GM10847 (cell line): Measurements from ENCODE around the gene NEURL1.

Source experiments
- POLR2A ChIP-seq: IDR thresholded peaks from 2 replicates; pipeline ENCODE4 v1.6.1; 2011; ENCODE audit not compliant: insufficient read length; ENCODE audit errors: extremely low read depth

NEURL1 gene

GRCh38 chr10:103545771-103546281 lies 52.3 kb downstream of the NEURL1 start:
- TF ChIP-seq POLR2A = no peak

DNA sequence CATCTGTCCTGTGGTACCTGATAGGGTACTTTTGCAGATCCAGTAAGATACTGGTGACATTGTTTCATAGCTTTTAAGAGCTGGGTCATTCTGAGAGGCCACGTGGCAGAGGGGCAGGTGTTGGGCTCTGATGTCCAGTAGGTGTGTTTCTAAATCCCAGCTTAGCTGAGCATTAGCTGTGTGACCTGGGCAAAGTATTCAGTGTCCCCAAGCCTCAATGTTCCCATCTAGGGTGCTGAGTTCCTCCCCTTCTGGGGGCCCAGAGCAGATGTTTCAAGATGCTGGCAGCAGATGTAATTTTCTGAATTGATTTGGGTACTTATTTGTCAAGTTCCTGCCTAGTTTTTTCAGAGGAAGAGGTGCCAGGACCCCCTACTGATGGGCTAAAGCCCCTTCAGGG lies 52.9 kb downstream of the NEURL1 start:
- TF ChIP-seq POLR2A = no peak

GRCh38 chr10:103547391-103547946 lies 54.0 kb downstream of the NEURL1 start:
- TF ChIP-seq POLR2A = no peak

DNA sequence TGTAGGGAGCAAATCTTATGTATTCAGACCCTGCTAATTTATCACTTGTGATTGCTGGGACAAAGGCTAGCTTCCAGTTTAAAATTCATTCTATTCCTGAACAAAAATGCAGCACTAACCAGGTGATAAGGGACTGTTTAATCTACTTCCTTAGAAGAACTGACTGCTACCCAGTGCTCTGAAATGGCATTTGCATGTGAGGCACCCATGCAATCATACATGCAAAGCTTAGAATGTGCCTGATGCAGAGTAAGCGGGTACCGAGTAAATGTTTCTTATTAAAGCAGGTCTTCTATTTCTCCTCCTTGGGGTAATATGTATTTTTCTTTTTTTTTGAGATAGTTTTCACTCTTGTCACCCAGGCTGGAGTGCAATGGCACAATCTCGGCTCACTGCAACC lies 54.5 kb downstream of the NEURL1 start:
- no peak for TF ChIP-seq POLR2A

DNA sequence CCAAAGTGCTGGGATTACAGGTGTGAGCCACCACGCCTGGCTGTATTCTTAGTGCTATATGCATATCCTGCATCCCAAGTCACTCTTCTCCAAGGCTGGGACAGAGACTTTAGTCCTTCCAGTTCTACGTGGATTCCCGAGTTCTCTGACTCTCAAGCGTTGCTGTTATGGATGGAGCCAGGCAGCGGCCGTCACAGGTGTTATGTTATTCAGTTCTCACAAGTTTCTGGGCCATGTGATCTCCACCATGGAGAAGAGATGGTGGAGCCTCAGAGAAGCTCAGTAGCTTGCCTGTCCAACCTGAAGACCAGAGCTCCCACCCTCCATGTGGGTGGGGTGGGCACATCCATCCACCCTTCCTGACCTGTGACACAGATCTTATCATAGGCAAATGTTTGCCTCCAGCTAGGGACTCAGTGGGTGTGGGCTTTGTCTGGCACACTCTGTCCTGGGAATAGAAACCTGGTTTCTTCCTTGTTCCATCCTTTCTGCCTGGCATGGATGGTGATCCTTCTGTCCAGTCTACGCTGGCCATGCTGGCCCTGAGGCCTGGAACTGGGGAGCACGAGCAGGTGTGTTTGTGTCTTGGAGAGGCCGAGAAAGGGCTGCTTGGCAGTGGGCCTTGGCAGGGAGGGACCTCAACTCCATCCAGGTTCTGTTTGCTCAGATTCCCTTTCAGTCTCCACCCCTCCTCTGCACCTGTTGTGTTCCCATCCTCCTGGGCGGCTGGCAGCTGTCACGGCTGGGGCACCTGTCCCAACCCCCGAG lies 55.3 kb downstream of the NEURL1 start:
- TF ChIP-seq POLR2A = no peak

DNA sequence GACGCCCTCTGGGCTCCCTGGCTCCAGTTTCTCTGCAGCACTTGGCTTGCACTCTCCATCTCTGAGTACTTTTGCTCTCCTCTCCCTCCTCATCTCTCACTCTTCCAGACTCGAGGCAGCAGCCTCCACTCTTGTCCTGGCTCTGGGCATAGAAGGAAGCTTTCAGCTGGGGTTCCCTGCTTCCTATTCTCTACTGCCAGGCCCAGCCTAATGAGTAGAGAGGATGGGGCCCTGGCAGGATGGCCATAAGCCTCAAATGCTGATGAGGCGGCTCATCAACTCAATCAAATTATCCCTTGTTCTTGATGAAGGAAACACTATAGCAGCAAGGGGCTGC lies 55.8 kb downstream of the NEURL1 start:
- no peak for TF ChIP-seq POLR2A

- TF ChIP-seq POLR2A = no peak
Observed at GRCh38 chr10:103550229-103550628, 56.7 kb downstream of the NEURL1 start.

GRCh38 chr10:103551619-103552602 lies 58.4 kb downstream of the NEURL1 start:
- TF ChIP-seq POLR2A = no peak

GRCh38 chr10:103552856-103553742 lies 59.6 kb downstream of the NEURL1 start:
- TF ChIP-seq POLR2A = no peak

DNA sequence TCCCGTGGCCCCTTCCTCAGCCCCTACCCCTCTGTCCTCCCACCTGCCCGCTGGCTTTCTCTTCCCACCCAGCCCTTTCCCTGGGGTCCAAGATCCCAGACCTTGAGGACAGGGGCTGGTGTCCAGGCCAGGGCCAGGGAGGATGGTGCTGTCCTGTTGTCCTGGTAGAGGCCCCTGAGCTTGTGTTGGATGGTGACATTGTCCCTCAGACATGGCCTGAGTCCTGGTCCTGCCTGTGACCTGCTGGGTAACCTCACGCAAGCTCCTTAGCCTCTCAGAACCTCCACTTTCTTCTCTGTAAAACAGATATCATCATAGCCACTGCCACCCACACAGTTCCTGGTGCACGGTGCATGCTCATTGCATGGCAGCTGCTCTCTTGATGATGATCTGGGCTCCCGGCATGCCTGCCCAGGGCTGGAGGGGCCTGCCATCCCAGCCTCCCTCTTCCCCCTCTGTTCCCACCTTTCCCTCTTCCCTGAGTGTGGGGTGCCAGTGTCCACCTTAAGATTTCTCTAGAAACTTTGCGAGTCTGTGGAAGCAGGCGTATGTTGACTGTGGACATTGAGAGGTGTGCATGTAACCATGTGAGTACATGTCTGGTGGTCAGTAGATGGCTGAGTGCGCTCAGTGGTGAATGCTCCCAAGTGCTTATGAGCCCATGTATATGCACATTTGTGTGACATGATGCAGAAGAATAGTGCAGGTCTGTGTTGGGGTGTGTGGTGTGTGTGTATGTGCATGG lies 60.4 kb downstream of the NEURL1 start:
- TF ChIP-seq POLR2A = no peak

DNA sequence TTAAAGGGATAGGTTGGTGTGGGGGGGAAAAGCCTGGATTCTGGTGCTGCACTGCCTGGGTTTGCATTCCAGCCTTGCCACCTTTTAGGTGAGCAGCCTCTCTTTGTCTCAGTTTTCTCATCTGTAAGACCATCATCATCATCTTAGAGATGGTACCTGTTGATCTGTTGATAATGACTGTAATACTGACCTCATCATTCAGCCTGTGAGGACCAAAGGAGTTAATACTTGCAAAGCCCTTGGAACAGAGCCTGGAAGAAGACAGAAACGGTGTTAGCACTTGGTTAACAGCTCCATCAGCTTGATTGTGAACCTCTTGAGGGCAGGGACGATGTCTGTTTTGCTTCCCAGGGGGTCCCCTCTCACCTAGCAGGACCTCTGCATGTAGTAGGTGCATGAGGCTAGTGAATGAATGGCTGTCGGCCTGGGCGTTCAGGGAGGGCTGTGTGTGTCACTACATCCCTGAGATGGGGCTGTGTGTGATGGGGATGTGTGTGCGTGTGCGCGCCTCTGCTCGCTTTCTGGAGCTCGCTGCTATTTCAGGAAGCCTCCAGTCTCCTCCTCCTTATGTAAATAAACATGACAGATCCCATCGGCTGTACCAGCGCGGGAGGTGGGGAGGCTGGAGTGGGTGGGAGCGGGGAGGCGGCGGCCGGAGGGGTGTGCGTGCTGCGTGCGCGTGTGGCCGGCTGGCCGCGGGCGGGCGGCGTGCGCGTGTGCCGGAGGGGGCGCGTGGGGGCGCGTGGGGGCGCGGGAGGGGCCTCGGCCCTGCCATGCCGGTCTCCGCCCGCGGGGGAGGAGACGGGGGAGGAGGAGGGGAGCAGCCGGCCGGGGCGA lies 61.2 kb downstream of the NEURL1 start:
- no peak for TF ChIP-seq POLR2A

DNA sequence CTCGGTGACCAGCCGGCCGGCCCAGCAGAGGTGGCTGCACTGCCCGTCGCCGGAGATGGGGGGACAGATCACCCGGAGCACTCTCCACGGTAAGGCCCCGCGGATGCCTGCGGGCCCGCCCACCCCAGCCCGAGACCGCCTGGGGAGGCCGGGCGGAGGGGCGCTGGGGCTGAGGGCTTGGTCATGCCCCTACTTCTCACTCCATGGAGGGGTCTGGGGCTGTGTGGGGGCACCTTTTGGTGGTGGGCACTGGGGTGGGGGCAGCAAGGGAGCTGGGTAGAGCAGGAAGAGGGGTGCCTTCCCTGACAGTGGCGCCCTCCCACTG lies 61.8 kb downstream of the NEURL1 start:
- TF ChIP-seq POLR2A = no peak

- no peak for TF ChIP-seq POLR2A
Observed at GRCh38 chr10:103555712-103556111, 62.2 kb downstream of the NEURL1 start.
